ENCODE data around the gene MYL11.

DNA sequence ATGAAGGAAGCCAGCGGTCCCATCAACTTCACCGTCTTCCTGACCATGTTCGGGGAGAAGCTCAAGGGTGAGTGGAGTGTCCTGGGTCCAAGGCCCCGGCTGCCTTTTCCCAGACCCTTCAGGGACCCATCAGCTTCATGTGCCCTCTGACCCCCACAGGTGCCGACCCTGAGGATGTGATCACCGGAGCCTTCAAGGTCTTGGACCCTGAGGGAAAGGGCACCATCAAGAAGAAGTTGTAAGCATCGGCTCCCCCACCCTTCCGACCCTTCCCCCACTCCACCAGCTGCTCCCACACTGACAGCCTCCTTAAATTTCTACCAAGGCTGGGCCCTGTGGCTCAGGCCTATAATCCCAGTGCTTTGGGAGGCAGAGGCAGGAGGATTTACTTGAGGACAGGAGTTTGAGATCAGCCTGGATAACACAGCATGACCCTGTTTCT lies 1.9 kb downstream of the MYL11 start:
- TF ChIP-seq, protein P1, sequence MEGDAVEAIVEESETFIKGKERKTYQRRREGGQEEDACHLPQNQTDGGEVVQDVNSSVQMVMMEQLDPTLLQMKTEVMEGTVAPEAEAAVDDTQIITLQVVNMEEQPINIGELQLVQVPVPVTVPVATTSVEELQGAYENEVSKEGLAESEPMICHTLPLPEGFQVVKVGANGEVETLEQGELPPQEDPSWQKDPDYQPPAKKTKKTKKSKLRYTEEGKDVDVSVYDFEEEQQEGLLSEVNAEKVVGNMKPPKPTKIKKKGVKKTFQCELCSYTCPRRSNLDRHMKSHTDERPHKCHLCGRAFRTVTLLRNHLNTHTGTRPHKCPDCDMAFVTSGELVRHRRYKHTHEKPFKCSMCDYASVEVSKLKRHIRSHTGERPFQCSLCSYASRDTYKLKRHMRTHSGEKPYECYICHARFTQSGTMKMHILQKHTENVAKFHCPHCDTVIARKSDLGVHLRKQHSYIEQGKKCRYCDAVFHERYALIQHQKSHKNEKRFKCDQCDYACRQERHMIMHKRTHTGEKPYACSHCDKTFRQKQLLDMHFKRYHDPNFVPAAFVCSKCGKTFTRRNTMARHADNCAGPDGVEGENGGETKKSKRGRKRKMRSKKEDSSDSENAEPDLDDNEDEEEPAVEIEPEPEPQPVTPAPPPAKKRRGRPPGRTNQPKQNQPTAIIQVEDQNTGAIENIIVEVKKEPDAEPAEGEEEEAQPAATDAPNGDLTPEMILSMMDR (optimal IDR thresholded peaks at IDR 0.05 in 1 of 3, IDR thresholded peaks at IDR 0.05 in 1 of 3, conservative IDR thresholded peaks at IDR 0.05 in 1 of 3; ENCODE audit: extremely low read depth in 1 of 3, insufficient read depth in 2 of 3, low read length in 3 of 3) = no peak
- TF ChIP-seq EZH2 (IDR thresholded peaks at IDR 0.05; ENCODE audit: low read length) = no peak
